Measurements from ENCODE around the gene C6orf52. TPM values are rescaled to one million over a fixed set of nuclear protein-coding genes. Genes with fewer than 3 reads are reported as not detected.

C6orf52 gene
- total and polyA plus RNA-seq, 9 of the 15 experiments (the other 6 are each of a cell fraction or from before 2014, with no cell fraction given) = 6.7 to 37.0 (median 11.1) TPM

DNA sequence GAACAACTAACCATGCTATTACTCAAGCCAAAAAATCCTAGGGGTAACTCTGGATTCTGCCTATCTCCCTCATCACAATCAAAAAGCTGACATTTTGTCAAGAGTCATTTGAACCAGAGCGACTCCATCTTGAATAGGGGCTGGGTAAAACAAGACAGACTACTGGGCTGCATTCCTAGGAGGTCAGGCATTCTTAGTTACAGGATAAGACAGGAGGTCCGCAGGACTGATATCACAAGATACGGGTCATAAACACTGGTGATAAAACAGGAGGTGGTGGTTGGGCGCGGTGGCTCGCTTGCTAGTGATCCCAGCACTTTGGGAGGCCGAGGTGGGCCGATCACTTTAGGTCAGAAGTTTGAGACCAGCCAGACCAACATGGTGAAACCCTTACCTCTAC is 32.2 kb downstream of the C6orf52 start (continued):
- TF ChIP-seq, protein P1, sequence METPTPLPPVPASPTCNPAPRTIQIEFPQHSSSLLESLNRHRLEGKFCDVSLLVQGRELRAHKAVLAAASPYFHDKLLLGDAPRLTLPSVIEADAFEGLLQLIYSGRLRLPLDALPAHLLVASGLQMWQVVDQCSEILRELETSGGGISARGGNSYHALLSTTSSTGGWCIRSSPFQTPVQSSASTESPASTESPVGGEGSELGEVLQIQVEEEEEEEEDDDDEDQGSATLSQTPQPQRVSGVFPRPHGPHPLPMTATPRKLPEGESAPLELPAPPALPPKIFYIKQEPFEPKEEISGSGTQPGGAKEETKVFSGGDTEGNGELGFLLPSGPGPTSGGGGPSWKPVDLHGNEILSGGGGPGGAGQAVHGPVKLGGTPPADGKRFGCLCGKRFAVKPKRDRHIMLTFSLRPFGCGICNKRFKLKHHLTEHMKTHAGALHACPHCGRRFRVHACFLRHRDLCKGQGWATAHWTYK (CRISPR knock-in tag; IDR thresholded peaks at IDR 0.05) = peak; percentile 96
- TF ChIP-seq, protein P2, sequence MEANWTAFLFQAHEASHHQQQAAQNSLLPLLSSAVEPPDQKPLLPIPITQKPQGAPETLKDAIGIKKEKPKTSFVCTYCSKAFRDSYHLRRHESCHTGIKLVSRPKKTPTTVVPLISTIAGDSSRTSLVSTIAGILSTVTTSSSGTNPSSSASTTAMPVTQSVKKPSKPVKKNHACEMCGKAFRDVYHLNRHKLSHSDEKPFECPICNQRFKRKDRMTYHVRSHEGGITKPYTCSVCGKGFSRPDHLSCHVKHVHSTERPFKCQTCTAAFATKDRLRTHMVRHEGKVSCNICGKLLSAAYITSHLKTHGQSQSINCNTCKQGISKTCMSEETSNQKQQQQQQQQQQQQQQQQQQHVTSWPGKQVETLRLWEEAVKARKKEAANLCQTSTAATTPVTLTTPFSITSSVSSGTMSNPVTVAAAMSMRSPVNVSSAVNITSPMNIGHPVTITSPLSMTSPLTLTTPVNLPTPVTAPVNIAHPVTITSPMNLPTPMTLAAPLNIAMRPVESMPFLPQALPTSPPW (CRISPR knock-in tag; IDR thresholded peaks at IDR 0.05) = 0 out of 2 replicates have a peak, but pooled peaks have one; percentile 22
- TF ChIP-seq ZNF197 (CRISPR knock-in tag; IDR thresholded peaks at IDR 0.05; ENCODE audit: low read depth) (peak; percentile 94), OTX1 (CRISPR knock-in tag; IDR thresholded peaks at IDR 0.05) (peak; percentile 70; the same call in 1 of the 2 replicates), ZNF57 (CRISPR knock-in tag; IDR thresholded peaks at IDR 0.05) (0 out of 2 replicates have a peak, but pooled peaks have one; percentile 67), NR4A1 (CRISPR knock-in tag; IDR thresholded peaks at IDR 0.05) (0 out of 2 replicates have a peak, but pooled peaks have one; percentile 68), NR4A1 (tag; IDR thresholded peaks at IDR 0.05) (peak; percentile 98), ZNF175 (CRISPR knock-in tag; IDR thresholded peaks at IDR 0.05; ENCODE audit: low read depth) (peak; percentile 93), ZNF134 (CRISPR knock-in tag; conservative IDR thresholded peaks at IDR 0.05) (peak; percentile 67), DDX20 (tag; IDR thresholded peaks at IDR 0.05; ENCODE audit: low read depth) (peak; percentile 89), ZNF830 (CRISPR knock-in tag; IDR thresholded peaks at IDR 0.05) (0 out of 2 replicates have a peak, but pooled peaks have one; percentile 56), ZNF12 (CRISPR knock-in tag; IDR thresholded peaks at IDR 0.05) (no peak), GTF2A2 (tag; IDR thresholded peaks at IDR 0.05) (peak; percentile 94), ADNP (tag; IDR thresholded peaks at IDR 0.05) (no peak), LARP7 (IDR thresholded peaks at IDR 0.05) (no peak), TCFL5 (CRISPR knock-in tag; conservative IDR thresholded peaks at IDR 0.05) (peak; percentile 81), ZNF212 (CRISPR knock-in tag; IDR thresholded peaks at IDR 0.05) (no peak)
- TF ChIP-seq, protein P3, sequence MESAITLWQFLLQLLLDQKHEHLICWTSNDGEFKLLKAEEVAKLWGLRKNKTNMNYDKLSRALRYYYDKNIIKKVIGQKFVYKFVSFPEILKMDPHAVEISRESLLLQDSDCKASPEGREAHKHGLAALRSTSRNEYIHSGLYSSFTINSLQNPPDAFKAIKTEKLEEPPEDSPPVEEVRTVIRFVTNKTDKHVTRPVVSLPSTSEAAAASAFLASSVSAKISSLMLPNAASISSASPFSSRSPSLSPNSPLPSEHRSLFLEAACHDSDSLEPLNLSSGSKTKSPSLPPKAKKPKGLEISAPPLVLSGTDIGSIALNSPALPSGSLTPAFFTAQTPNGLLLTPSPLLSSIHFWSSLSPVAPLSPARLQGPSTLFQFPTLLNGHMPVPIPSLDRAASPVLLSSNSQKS (CRISPR knock-in tag; IDR thresholded peaks at IDR 0.05) = peak; percentile 76; the same call in 1 of the 2 replicates
- TF ChIP-seq, protein P4, sequence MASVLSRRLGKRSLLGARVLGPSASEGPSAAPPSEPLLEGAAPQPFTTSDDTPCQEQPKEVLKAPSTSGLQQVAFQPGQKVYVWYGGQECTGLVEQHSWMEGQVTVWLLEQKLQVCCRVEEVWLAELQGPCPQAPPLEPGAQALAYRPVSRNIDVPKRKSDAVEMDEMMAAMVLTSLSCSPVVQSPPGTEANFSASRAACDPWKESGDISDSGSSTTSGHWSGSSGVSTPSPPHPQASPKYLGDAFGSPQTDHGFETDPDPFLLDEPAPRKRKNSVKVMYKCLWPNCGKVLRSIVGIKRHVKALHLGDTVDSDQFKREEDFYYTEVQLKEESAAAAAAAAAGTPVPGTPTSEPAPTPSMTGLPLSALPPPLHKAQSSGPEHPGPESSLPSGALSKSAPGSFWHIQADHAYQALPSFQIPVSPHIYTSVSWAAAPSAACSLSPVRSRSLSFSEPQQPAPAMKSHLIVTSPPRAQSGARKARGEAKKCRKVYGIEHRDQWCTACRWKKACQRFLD (CRISPR knock-in tag; IDR thresholded peaks at IDR 0.05) = peak; percentile 96
